Measurements from ENCODE around the gene SIPA1L3.

SIPA1L3 gene

DNA sequence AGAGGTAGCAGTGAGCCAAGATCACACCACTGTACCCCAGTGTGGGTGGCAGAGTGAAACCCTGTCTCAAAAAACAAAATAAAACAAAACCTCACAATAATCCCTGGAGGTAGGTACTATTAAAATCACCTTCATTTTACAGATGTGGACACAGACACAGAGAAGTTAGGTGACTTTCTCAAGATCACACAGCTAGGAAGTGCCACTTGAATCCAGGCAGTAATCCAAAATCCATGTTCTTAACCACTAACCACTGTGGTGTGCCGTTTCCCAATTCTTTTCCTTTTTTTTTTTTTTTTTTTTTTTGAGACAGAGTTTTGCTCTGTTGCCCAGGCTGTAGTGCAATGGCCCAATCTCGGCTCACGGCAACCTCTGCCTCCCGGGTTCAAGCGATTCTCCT, 340.1 kb downstream of the SIPA1L3 start:
- DNase-seq (ENCODE audit: low spot score), result no peak
- in situ Hi-C loops (cut with MboI; ENCODE audit: low sequenced_read_pairs, unreplicated experiment), result no loop called here
- TF ChIP-seq, protein P1, sequence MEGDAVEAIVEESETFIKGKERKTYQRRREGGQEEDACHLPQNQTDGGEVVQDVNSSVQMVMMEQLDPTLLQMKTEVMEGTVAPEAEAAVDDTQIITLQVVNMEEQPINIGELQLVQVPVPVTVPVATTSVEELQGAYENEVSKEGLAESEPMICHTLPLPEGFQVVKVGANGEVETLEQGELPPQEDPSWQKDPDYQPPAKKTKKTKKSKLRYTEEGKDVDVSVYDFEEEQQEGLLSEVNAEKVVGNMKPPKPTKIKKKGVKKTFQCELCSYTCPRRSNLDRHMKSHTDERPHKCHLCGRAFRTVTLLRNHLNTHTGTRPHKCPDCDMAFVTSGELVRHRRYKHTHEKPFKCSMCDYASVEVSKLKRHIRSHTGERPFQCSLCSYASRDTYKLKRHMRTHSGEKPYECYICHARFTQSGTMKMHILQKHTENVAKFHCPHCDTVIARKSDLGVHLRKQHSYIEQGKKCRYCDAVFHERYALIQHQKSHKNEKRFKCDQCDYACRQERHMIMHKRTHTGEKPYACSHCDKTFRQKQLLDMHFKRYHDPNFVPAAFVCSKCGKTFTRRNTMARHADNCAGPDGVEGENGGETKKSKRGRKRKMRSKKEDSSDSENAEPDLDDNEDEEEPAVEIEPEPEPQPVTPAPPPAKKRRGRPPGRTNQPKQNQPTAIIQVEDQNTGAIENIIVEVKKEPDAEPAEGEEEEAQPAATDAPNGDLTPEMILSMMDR (IDR thresholded peaks at IDR 0.05; ENCODE audit: borderline replicate concordance, control extremely low read depth, extremely low read depth, insufficient read depth, missing control alignments), result no peak

DNA sequence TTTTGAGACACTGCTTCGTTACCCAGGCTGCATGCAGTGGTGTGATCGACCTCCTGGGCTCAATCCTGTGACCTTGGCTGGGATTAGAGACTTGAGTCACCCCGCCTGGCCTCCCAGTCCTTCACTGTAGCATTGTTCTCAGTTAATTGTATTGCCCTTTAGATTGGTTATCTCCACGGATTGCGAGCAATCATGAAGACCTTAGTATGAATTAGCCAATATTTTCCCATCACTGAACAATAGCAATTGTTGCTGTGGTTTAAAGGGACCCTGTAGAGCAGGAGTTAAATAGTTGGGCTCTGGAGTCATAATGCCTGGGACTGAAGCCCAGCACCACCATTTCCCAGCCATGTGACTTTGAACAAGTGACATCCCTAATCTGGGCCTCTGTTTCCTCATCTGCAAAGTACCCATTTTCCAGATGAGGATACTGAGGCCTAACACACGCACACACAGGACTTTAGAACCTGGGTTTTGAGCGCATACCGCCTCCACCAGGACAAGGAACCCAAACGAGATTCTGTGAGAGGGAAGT, 340.8 kb downstream of the SIPA1L3 start:
- no peak for DNase-seq (ENCODE audit: low spot score)
- TF ChIP-seq, protein P1 (IDR thresholded peaks at IDR 0.05; ENCODE audit: borderline replicate concordance, control extremely low read depth, extremely low read depth, insufficient read depth, missing control alignments), result no peak
- in situ Hi-C loops (cut with MboI; ENCODE audit: low sequenced_read_pairs, unreplicated experiment), result no loop called here

DNA sequence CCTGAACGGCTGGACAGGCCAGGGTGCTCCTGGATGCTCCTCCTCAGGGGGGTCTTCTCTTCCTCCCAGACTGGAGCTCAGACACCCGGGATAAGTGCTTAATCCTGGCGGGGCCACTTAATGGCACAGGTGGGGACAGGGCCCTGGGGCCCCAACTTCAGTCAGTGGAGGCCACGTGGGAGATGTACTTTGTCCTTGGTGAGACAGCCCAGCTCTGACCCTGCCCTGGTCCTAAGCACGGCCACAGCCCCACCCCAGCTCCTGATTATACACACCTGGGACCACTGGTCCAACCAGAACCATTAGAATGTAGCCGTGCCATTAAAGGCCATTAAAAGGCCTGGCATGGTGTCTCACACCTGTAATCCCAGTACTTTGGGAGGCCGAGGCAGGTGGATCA, 341.4 kb downstream of the SIPA1L3 start:
- no peak for DNase-seq (ENCODE audit: low spot score)
- TF ChIP-seq, protein P1 (IDR thresholded peaks at IDR 0.05; ENCODE audit: borderline replicate concordance, control extremely low read depth, extremely low read depth, insufficient read depth, missing control alignments), result no peak
- in situ Hi-C loops (cut with MboI; ENCODE audit: low sequenced_read_pairs, unreplicated experiment), result no loop called here

DNA sequence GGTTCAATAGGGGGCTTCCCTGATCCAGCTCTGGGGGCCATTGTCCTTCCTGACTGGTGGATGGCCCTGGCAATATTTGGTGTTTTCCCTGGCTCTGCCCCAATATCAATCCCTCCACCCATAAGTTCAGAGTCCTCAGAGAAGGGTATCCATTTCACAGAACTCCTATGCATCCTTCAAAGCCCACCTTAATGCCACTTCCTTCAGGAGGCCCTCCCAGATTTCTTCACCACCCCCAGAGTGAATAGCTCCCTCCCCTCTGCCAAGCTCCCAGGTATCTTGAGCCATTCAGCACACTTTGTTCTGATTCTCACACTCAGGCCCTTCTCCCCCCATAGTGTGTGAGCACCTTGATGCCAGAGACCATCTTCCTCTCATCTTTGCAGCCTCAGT, 343.4 kb downstream of the SIPA1L3 start:
- no peak for DNase-seq (ENCODE audit: low spot score)
- in situ Hi-C loops (cut with MboI; ENCODE audit: low sequenced_read_pairs, unreplicated experiment), result no loop called here
- TF ChIP-seq, protein P1 (IDR thresholded peaks at IDR 0.05; ENCODE audit: borderline replicate concordance, control extremely low read depth, extremely low read depth, insufficient read depth, missing control alignments), result no peak

DNA sequence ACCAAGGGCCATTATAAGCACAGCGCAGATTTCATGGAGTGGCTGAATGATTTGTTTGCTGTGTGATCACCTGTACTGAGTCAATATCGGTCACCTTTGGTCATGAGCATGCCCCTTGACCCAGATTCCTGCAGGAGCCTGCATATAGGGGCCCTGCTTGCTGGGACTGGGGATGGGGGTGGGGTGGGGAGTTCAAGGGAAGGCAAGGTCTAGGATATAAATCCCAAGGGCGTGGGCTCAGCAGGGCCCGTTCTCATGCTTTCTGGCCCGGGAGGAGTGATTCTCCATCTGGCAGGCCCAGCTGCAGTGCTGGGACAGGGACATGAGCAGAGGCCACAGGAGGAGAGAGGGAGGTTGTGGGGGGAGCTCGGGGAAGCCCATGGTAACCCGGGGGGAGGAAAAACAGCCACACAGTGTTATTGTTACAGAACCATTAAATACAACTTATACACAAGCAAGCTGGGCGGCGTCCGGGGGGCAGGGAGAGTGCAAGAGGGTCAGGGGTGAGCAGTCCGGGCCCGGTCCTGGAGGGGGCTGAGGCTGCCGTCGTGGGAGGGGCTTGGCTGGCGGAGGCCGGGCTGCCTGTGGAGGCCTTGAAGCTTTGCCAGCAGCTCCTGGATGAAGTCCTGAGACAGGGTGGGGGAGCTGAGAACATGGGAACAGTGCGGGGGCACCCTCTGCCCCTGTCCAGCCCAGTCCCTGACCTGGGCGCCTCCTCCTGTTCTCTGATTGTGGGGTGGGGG, 344.0 kb downstream of the SIPA1L3 start:
- DNase-seq (ENCODE audit: low spot score), result no peak
- in situ Hi-C loops (cut with MboI; ENCODE audit: low sequenced_read_pairs, unreplicated experiment), result no loop called here
- TF ChIP-seq, protein P1 (IDR thresholded peaks at IDR 0.05; ENCODE audit: borderline replicate concordance, control extremely low read depth, extremely low read depth, insufficient read depth, missing control alignments), result no peak

DNA sequence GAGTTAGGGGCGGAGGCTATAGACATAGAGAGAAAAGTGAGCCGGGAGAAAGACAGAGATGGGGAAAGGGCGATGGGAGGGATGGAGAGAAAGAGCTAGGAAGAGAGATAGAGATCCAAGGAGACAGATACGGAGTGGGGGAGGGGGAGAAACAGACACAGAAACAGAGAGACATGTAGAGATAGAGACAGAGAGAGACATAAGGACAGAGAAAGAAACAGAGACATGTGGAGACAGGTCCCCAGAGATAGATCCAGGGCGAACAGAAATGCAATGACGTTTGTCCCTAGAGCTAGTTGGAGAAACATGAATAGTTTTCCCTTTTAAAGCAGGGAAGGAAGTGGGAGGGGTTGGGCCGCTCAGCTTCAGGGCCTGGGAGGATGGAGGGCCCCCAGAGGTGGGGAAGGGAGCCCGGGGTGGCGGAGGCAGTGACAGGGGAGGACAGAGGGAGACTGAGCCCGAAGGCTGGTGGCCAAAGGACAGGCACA, 344.6 kb downstream of the SIPA1L3 start:
- TF ChIP-seq, protein P1 (IDR thresholded peaks at IDR 0.05; ENCODE audit: borderline replicate concordance, control extremely low read depth, extremely low read depth, insufficient read depth, missing control alignments), result no peak
- no peak for DNase-seq (ENCODE audit: low spot score)
- in situ Hi-C loops (cut with MboI; ENCODE audit: low sequenced_read_pairs, unreplicated experiment), result no loop called here
